Measurements from ENCODE around the gene DCST2.

DCST2 gene

DNA sequence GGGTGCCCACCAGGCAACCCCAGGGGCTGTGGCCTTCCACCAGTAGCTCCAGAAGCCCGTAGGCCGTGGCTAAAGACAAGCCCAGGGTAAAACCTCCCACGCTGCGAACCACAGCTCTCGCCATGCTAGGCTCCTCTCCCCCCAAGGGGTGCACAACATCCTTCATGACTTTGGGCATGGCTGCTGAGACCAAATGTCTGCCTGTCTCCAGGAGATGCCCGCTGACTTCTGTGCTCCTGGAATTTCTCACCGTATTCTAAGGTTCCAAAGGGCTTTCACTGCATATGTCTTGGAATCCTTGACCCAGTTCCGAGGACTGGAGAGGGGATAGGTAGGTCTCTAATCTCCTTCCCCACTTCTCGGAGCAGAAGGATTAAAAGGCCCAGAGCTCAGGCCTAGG lies at the start of gene DCST2, which contains the start of gene DCST1:
TSS of gene DCST2 (minus strand) at position 258 of the 400 bp plus-strand sequence. CDS start at position 178, 80 bp downstream.
TSS of gene DCST1 (plus strand) at position 301 of the 400 bp plus-strand sequence. CDS start 213 bp downstream, outside the sequence.
- Mint-ChIP-seq H3K27ac (no peak within 1 kb of the TSS), H3K36me3 (no peaks in the 10 kb centered on the region), H3K4me1 (no peaks in the 10 kb centered on the region), H3K27me3 (no peaks in the 10 kb centered on the region), H3K9me3 (no peaks in the 10 kb centered on the region), H3K4me3 (no peak within 1 kb of the TSS)

DNA sequence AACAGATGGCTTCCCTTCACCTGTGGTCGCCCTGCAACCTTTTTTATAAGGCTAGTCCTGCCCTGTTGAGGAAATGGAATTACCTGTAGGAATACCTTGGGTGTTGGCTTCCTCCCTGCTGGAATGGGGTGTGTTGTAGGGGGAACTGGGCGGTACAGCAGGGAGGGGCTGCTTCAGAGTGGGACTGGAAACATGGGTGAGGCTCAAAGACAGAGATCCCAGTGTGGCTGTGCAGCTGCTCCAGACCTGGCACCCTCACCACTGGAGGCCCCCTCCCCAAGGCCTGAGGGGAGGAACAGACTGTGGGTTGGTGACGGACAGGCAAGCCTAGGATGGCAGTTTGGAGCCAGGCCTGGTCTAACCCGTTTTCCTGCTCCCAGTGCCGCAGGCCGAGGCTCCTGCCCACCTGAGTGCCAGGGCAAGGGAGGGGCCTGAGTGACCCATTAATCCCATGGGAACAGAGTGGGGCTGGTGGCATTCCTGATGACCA lies 49.5 kb upstream of the DCST2 start:
- no peaks in the 10 kb centered on the region for H3K9me3 Mint-ChIP-seq
- H3K36me3 Mint-ChIP-seq: no peaks in the 10 kb centered on the region
- H3K4me1 Mint-ChIP-seq: peaks cover 56% of the 10 kb centered on the region
- H3K4me3 Mint-ChIP-seq: peak overlapping the region; percentile 73
- peaks cover 24% of the 10 kb centered on the region for H3K27me3 Mint-ChIP-seq
- H3K27ac Mint-ChIP-seq: no peak overlapping the region

DNA sequence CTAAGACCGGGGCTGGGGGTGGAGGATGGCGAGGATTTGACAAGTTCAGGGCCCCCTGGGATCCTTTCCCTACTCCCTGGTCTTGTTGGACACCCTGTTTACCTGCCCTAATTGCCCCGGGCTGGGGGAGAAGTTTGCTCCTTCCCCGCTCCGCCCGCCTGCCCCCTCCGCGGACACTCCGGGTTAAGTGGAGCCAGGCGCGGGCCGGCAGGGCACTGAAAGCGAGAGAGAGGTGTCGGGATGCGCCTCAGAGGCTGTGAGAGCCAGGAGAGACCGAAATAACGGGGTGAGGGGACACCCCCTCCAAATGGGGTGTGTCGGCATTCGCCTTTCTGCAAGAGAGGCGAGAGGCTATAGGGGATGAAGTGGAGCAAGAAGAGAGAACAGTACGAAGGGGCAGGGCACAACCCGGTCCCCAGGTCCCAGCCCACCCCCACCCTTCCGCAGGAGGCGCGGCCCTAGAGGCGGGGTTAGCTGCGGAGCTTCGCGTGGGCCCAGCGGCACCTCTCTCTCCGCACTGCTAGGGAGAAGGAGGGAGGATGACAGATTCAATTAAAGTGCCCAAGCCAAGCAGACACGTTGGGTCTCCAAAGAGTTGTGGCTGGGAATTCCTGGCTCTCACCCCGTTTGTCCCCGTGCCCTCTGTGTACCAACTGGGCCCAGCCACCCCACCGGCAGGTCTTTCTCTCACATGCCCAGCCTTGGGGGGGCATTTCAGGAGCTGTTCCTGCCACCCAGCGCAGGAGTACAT lies 48.9 kb upstream of the DCST2 start:
- H3K27ac Mint-ChIP-seq: peak overlapping the region; percentile 23
- peak overlapping the region; percentile 73 for H3K4me3 Mint-ChIP-seq
- H3K27me3 Mint-ChIP-seq: peaks cover 24% of the 10 kb centered on the region

DNA sequence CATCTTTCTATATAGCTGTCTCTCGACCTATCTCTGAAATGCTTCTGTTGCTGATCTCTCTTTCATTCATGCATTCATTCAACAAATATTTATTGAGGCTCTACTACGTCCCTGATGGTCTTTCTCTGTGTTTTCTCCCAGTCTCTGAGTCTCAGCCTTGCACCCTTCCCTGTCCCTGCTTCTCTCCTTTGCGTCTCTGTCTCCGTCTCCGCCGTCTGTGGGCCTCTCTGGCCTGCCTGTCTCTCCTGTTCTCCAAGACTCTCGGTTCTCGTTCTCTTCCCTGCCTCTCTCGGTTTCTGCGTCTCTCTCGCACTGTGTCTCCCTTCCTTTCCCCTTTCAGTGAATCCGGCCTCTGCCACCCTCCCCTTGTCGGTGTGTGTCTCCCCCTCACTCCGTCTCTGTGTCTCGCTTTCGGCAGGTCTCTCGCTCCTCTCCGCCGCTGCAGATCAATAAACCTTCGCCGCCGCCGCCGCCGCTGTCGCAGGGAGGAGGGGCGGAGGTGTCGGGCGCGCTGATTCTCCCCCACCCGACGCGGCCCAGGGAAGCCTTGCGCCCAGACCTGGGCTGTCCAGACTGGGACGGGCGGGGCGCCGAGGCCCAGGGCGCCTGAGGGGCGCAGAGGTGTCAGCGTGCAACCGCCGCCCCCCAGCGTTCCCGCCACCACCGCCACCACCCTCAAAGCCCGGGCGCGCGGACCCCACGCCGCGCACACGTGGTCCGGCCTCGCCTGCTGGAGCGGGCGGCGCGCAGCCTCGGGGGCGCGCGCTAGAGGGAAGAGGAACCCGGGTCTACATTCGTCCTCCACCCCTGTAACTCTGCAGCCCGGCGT lies 48.1 kb upstream of the DCST2 start:
- Mint-ChIP-seq H3K27me3 (peaks cover 24% of the 10 kb centered on the region), H3K36me3 (no peaks in the 10 kb centered on the region), H3K9me3 (no peaks in the 10 kb centered on the region), H3K27ac (no peak overlapping the region), H3K4me3 (peak overlapping the region; percentile 79), H3K4me1 (peaks cover 56% of the 10 kb centered on the region)

More for the DNA sequence above, 48.9 kb upstream of the DCST2 start:
- Mint-ChIP-seq H3K36me3 (no peaks in the 10 kb centered on the region), H3K9me3 (no peaks in the 10 kb centered on the region), H3K4me1 (peaks cover 60% of the 10 kb centered on the region)

DNA sequence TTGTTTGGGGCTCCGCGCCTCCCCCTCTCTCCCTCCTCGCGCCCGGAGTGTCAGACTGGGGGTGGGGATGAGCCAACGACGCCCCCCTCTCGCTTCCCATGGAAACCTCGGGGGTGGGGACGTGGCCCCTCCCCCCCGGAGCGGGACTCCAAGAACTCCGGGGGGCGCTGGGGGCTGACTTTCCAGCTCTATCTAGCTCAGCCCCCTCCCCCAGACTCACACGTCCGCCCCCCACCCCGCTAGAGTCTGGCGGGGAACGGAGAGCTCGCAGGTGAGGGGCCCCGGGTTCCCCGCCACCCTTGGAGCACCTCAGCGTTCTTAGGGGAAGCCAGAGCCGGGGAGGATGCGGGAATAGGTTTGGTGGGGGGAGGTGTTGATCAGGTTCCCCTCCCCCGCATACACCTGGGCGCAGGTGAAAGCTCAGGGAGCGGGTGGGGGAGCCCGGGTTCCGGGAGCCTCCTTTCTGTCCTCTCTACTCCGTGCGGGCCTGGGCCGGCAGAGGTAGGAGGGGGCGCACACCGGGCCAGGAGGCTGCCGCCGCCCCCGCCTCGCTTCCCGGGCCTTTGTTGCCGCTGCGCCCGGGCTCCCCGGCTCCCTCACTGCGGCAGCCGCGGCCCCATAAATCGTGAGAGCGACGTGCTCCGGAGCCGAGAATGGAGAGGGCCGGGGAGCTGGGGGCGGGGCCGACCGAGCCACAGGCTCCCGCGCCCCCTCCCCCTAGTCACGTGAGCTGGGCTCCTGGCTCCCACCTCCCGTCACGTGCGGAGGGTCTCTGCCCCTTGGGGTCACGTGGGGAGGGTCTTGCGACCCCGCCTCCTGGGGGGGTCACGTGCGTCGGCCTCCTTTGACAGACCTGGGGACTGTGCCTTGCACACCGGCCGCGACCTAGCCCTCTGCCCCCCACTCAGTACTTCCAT lies 47.0 kb upstream of the DCST2 start:
- peaks cover 24% of the 10 kb centered on the region for H3K27me3 Mint-ChIP-seq
- H3K36me3 Mint-ChIP-seq: no peaks in the 10 kb centered on the region
- peak overlapping the region; percentile 79 for H3K4me3 Mint-ChIP-seq
- H3K4me1 Mint-ChIP-seq: peaks cover 51% of the 10 kb centered on the region
- no peaks in the 10 kb centered on the region for H3K9me3 Mint-ChIP-seq
- H3K27ac Mint-ChIP-seq: no peak overlapping the region

DNA sequence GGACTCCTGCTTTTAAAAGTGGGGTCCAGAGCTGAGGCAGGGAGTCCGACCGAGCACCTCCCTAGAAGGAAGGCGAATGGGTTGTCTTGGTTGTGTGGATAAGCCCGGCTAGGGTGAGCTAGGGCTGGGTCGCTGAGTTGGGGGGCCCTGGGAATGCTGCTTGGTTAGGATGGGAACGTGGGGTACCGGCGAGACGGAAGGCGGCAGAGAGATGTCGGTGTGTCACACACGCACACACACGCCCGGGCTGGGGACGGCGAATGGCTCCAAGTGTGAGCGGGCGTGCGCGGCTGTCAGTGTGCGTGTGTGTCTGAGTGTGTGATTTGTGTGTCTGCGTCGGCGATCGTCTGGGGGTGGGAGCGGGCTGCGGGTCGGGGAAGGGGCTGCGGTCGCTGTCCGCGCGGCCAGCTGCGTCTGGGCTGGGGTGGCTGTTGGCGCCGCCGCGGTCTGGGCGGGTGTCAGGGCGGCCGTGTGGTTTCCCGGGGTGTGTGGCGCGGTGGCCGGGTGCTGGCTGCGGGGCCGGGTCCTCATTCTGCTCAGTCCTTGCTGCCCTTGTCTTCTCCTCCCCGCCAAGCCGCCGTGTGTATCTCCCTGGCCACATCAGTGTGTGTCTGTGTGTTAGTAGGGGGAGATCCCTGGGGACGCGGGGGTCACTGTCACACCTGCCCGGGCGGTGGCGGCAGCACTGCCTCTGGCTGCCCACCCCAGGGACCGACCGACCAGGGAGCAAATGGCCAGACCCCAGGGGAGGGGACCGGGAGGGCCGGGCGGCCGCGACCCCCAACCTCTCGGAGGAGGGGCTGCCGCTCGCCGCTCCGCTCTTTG lies 46.1 kb upstream of the DCST2 start:
- H3K9me3 Mint-ChIP-seq: no peaks in the 10 kb centered on the region
- H3K27me3 Mint-ChIP-seq: peaks cover 24% of the 10 kb centered on the region
- H3K36me3 Mint-ChIP-seq: no peaks in the 10 kb centered on the region
- peak overlapping the region; percentile 26 for H3K27ac Mint-ChIP-seq
- H3K4me3 Mint-ChIP-seq: peak overlapping the region; percentile 87
- peaks cover 48% of the 10 kb centered on the region for H3K4me1 Mint-ChIP-seq

DNA sequence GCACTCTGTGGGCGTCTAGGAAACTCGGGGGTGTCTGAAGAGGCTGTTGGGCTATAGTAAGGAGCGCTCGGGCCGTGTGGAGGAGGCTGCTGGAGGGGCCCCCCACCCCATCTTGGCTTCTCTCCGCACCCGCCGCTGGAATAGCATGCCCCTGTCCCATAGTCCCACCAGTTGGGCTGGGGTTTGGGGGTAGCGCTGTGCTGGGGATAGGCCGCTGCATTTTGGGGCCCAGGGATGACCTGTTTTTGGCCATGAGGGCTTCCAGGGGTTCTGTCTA lies 45.6 kb upstream of the DCST2 start:
- no peaks in the 10 kb centered on the region for H3K36me3 Mint-ChIP-seq
- H3K4me3 Mint-ChIP-seq: peak overlapping the region; percentile 87
- peaks cover 20% of the 10 kb centered on the region for H3K27me3 Mint-ChIP-seq
- peak overlapping the region; percentile 26 for H3K27ac Mint-ChIP-seq
- no peaks in the 10 kb centered on the region for H3K9me3 Mint-ChIP-seq
- H3K4me1 Mint-ChIP-seq: peaks cover 42% of the 10 kb centered on the region

DNA sequence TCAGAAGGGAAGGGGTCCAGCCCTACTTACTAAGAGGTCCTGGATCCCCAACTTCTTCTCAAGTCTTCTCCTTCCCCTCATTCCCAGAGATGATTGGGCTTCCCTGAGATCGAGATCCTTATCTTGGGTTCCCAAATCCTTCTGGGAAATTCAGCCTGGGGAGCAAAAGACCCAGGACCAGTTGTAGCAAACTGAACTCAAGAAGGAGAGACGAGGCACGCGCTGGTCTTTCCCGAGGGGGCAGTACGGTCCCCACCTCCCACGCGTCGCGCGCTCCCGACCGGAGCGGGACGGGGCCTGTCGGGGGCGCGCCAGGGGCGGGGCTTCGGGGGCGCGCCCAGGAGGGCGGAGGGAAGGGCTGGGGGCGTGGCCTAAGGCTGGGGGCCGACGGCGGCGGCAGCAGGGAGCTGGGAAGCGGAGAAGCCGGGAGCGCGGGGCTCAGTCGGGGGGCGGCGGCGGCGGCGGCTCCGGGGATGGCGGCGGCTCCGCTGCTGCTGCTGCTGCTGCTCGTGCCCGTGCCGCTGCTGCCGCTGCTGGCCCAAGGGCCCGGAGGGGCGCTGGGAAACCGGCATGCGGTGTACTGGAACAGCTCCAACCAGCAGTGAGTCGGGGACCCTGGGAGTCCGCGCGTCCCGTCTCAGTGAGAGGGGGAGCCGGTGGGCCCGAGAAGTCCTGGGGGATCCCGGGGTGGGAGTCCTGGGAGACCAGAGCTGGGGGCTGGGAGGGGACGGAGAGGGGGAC lies 45.1 kb upstream of the DCST2 start, which contains the start of gene EFNA3:
TSS of gene EFNA3 (plus strand) at position 369 of the 741 bp plus-strand sequence. CDS start at position 474, 105 bp downstream.
- Mint-ChIP-seq H3K4me3 (peak within 1 kb of the TSS; percentile 87), H3K4me1 (peaks cover 41% of the 10 kb centered on the region), H3K9me3 (no peaks in the 10 kb centered on the region), H3K36me3 (no peaks in the 10 kb centered on the region), H3K27ac (peak within 1 kb of the TSS; percentile 26), H3K27me3 (peaks cover 15% of the 10 kb centered on the region)

DNA sequence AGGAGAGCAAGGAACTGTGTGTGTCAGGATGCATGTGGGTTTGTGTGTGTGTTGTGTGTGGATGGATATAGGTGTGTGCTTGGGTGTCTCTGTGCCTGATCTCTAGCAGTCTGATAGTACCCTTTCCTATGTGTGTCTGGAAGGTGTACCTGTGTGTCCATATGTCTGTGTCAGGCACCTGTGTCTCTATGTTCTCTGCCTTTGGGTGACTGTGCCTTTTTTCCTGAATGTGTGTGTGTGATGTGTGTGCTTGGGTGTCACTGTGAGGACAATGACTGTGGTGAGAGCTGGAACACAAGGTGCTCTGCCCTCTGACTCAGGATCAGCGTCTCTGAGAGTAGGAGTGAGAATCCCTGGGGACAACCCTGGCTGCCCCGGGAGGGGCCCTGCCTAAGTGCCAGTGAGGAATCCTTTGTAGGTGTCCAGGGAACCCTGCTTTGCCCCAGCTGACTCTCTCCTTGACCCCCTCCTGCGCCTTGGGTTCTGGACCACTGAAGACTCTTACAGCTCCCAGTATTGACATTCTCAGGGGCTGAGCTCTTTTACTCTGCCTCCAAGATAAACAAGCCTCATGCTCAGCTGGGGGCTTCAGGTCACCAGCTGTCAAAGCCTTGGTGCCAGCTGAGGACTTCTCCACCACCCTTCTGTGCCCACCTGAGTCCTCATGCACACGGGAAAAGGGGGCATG lies 44.3 kb upstream of the DCST2 start:
- no peaks in the 10 kb centered on the region for H3K9me3 Mint-ChIP-seq
- H3K36me3 Mint-ChIP-seq: no peaks in the 10 kb centered on the region
- peaks cover 43% of the 10 kb centered on the region for H3K4me1 Mint-ChIP-seq
- peak overlapping the region; percentile 15 for H3K27ac Mint-ChIP-seq
- H3K27me3 Mint-ChIP-seq: peaks cover 14% of the 10 kb centered on the region
- H3K4me3 Mint-ChIP-seq: peak overlapping the region; percentile 43

DNA sequence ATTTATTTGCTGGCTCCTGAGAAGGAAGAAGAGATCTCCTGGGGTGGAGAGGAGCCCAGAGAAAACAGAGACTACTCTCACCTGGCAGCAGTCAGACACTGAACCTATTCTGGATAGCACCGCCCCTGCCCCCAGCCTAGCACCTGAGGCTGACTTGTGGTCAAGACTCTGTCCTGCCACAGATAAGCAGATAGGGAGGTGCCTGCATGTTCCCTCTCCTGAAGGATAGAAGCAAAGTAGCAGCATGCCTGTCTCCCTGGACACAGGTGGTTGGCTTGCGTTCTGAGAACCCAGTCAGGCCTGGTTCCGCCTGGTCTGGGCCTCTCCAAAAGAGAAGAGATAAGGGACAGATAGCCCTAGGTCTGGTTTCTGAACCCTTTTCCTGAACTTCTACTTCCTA lies 43.8 kb upstream of the DCST2 start:
- peaks cover 40% of the 10 kb centered on the region for H3K4me1 Mint-ChIP-seq
- H3K36me3 Mint-ChIP-seq: no peaks in the 10 kb centered on the region
- H3K9me3 Mint-ChIP-seq: no peaks in the 10 kb centered on the region
- peaks cover 11% of the 10 kb centered on the region for H3K27me3 Mint-ChIP-seq
- H3K4me3 Mint-ChIP-seq: peak overlapping the region; percentile 12
- no peak overlapping the region for H3K27ac Mint-ChIP-seq

DNA sequence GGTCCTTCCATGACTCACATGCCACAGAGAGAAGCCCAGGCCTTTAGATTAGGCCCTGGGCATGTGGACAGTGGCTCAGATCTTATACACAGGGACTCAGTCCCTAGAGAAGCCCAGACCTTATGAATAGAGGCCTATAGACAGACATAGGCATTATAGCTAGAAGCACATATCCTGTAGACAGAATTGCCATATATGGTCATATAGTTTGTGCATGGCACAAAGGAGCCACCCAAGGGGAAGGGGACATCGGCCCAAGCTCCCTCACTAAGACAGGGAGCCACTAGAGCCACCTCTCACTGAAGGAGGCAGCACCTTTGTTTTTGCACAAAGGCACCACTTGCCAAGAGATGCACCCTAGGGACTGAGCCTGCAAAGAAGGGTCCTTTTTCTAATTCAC lies 42.8 kb upstream of the DCST2 start:
- H3K4me3 Mint-ChIP-seq: no peak overlapping the region
- no peak overlapping the region for H3K27ac Mint-ChIP-seq
- H3K27me3 Mint-ChIP-seq: peaks cover 6% of the 10 kb centered on the region
- H3K36me3 Mint-ChIP-seq: no peaks in the 10 kb centered on the region
- no peaks in the 10 kb centered on the region for H3K9me3 Mint-ChIP-seq
- peaks cover 43% of the 10 kb centered on the region for H3K4me1 Mint-ChIP-seq

DNA sequence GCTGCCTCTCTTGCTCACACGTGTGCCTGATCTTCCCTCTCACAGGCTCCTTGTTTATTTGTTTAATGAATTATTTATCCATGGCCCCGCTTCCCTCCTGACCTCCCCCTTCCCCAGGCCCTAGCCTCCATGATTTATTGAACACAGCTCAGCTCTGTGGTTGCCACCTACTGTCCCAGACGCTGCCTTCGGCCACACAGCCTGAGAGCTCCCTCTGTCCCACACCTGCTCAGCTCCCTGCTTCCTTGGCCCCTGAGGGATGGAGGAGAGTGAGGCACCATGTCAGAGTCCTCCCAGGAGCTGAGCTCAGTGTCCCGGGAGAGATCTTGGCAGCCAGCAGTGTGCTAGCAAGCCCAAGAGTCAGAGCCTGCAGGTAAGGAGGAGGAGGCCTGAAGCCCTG lies 42.0 kb upstream of the DCST2 start:
- Mint-ChIP-seq H3K4me3 (no peak overlapping the region), H3K4me1 (peaks cover 42% of the 10 kb centered on the region), H3K27me3 (peaks cover 4% of the 10 kb centered on the region), H3K36me3 (no peaks in the 10 kb centered on the region), H3K27ac (no peak overlapping the region), H3K9me3 (no peaks in the 10 kb centered on the region)

DNA sequence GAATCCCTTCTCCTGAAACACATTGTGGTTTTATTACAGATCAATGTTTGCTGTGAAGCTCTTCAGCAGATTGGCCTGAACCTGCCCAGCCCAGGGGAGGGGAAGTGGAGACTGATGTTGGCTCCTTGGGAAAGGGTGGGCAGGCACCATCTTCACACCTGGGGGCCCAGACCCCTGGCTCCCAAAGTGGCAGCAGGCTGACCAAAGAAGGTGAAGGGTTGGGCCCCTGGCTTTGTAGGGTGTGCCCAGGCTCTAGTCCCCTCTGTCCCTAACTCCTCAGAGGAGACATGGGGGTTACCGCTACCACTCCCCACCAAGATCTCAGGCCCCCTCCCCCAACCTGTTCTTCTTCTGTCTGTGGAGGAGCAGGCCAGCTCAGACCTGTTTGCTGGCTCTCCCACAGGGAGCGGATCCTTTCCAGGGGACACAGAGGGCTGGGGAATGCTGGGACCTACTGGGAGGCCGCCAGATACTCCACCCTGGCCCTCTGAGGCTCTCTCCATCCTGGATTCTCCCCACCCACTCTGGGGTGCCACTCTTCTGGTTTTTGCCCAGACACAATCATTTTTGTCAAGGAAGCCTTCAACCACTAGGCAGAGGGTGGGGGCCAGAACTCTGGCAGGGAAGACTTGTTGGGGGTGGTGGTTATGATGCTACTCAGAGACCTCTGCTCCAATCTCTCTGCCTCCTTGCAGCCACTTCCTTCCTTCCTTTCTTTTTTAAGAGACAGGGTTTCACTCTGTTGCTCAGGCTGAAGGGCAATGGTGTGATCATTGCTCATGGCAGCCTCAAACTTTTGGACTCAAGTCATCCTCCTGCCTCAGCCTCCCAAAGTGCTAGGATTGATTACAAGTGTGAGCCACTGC lies 40.0 kb upstream of the DCST2 start:
- H3K4me1 Mint-ChIP-seq: peaks cover 36% of the 10 kb centered on the region
- no peak overlapping the region for H3K4me3 Mint-ChIP-seq
- no peak overlapping the region for H3K27ac Mint-ChIP-seq
- no peaks in the 10 kb centered on the region for H3K9me3 Mint-ChIP-seq
- H3K27me3 Mint-ChIP-seq: no peaks in the 10 kb centered on the region
- H3K36me3 Mint-ChIP-seq: no peaks in the 10 kb centered on the region
